Rectal smooth muscle tissue (tissue), 1 donor: ENCODE results near the gene RGS12.

Experiments used
- H3K27ac ChIP-seq: one replicate; pipeline ENCODE4 v1.7.0; 2013; ENCODE audit warnings: low read depth, low read length, inconsistent platforms
- H3K27me3 ChIP-seq: one replicate; pipeline ENCODE4 v1.7.0; 2013; ENCODE audit warnings: low read length; ENCODE audit not compliant: control insufficient read depth, insufficient read depth
- H3K36me3 ChIP-seq: one replicate; pipeline ENCODE4 v1.7.0; 2013; ENCODE audit warnings: low read length; ENCODE audit not compliant: control insufficient read depth, insufficient read depth
- H3K4me1 ChIP-seq: one replicate; pipeline ENCODE4 v1.7.0; 2013; ENCODE audit warnings: low read length; ENCODE audit not compliant: control insufficient read depth, insufficient read depth
- H3K4me3 ChIP-seq: one replicate; pipeline ENCODE4 v1.7.0; 2013; ENCODE audit warnings: low read length
- H3K9ac ChIP-seq: one replicate; pipeline ENCODE4 v1.7.0; 2013; ENCODE audit warnings: low read length

The RGS12 gene

DNA sequence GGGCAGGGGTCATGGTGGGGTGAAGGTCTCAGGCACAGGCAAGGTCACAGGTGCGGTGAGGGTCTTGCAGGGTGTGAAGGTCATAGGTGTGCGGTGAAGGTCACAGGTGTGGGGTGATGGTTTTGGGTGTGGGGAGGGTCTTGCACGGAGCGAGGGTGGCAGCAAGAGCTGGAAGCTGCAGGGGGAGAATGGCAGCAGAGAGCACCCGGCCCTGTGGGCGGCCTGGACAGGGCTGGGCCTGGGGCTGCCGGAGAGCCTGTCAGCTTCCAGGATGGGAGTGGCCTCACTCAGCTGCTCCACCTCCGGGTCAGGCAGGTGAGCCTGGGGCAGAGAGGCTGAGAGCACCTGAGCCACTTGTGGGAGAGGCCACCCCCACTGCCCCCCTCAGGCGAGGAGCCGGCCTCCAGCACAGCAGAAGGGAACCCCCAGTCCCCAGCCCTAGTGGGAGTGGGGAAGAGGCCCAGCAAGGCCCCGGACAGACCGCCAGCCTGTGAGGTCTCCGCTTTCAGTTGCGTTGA lies 42.3 kb upstream of the RGS12 start:
- Histone ChIP-seq H3K9ac (no peak overlapping the region), H3K27me3 (no peaks in the 10 kb centered on the region), H3K27ac (no peak overlapping the region), H3K36me3 (no peaks in the 10 kb centered on the region), H3K4me1 (no peaks in the 10 kb centered on the region), H3K4me3 (no peak overlapping the region)

DNA sequence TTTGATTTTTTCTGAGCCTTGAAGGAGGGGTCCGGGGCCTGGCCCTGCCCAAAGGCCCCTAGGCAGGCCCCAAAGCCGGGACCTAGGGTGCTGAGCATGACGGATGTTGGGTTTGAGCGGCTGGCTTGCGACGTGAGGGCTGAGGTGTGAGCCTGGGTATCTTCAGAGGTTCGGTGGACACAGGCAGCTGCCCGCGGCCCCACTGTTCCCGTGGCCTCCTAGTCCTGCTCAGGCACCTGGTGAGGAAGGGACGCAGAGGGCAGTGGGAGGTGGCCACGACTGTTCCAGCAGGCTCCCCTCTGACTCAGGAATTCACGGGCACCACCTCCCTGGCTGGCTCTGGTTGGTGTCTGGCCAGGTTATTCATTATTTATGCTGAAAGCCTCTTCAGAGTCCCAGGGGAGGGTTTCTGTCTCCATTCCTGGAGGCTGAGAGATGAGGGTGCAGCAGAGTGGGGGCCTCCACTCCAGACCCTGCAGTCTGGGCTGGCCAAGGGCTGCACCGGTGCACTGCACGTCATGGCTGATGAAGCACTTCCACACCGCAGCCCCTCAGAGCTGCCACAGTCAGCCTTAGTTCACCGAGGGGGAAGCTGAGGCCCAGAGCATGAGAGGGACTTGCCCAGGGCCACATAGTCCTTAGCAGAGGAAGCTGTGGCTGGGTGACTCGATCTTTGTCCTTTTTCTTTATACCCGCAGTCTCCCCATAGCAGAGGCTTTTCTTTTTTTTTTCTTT lies 41.7 kb upstream of the RGS12 start:
- no peak overlapping the region for H3K27ac ChIP-seq
- no peaks in the 10 kb centered on the region for H3K4me1 ChIP-seq
- no peaks in the 10 kb centered on the region for H3K27me3 ChIP-seq
- no peak overlapping the region for H3K4me3 ChIP-seq
- H3K36me3 ChIP-seq = no peaks in the 10 kb centered on the region
- no peak overlapping the region for H3K9ac ChIP-seq

DNA sequence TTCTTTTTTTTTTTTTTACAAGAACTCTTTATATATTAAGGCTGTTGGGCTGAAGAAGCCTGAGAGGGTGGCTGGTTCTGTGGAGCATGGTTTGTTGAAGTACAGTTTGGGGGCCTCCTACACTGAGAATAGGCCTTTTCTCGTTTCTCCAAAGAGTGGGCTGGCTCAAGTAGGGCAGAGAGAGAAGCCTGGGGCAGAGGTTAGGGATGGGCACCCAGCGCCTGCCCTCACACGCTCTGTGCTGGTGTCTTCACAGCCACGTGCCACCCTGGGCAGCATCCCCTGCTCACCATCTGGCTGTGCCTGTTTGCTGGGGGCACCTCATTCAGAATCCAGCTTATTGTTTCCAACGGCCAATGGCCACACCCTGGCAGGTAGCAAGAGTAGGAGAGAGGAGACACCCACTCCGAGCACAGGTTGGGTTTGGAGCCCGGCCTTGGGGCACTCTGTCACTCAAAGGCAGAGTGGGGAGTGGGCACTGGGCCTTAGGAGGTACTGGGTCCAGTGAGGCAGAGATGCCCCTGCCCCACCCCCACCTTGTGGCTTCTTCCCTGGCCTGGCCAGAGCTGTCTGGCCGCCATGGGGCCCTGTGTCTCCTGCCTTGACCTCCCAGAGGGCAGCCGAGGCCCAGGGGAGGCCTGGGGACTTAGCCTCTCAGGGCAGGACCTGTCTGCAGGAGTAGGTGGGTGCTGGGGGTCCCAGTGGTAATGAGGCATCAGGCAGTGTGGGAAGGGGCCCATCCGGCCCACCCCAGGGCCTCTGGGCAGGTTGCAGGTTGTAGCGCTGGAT lies 40.9 kb upstream of the RGS12 start:
- H3K9ac ChIP-seq = no peak overlapping the region
- no peaks in the 10 kb centered on the region for H3K4me1 ChIP-seq
- H3K36me3 ChIP-seq = no peaks in the 10 kb centered on the region

DNA sequence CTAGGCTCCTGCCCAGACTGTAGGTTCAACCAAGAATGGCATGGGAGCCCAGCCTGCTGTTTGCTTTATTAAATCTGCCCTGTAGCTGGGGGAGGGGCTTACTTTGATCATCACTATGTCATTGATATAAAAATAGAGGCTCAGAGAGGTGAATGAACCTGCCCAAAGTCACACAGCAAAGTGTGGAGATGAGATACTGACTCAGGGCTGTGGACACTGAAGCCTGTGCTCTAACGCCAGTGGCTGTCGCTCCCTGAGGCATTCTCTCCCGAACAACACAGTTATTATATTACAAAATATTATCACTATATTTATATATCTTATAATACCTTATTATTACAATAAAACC lies 40.4 kb upstream of the RGS12 start:
- Histone ChIP-seq H3K36me3 (no peaks in the 10 kb centered on the region), H3K27me3 (no peaks in the 10 kb centered on the region), H3K27ac (no peak overlapping the region), H3K9ac (no peak overlapping the region), H3K4me3 (no peak overlapping the region), H3K4me1 (no peaks in the 10 kb centered on the region)

More for the DNA sequence above, 40.9 kb upstream of the RGS12 start:
- no peak overlapping the region for H3K27ac ChIP-seq
- no peak overlapping the region for H3K4me3 ChIP-seq
- H3K27me3 ChIP-seq = no peaks in the 10 kb centered on the region

- no peak overlapping the region for H3K4me3 ChIP-seq
- H3K9ac ChIP-seq = no peak overlapping the region
- no peaks in the 10 kb centered on the region for H3K36me3 ChIP-seq
- no peaks in the 10 kb centered on the region for H3K4me1 ChIP-seq
- H3K27me3 ChIP-seq = no peaks in the 10 kb centered on the region
- no peak overlapping the region for H3K27ac ChIP-seq
Observed at GRCh38 chr4:3252831-3253641, 39.8 kb upstream of the RGS12 start.

GRCh38 chr4:3253808-3254207 lies 39.0 kb upstream of the RGS12 start:
- H3K27ac ChIP-seq = no peak overlapping the region
- H3K36me3 ChIP-seq = no peaks in the 10 kb centered on the region
- H3K27me3 ChIP-seq = no peaks in the 10 kb centered on the region
- H3K9ac ChIP-seq = no peak overlapping the region
- H3K4me1 ChIP-seq = no peaks in the 10 kb centered on the region
- H3K4me3 ChIP-seq = no peak overlapping the region

GRCh38 chr4:3254302-3255131 lies 38.3 kb upstream of the RGS12 start:
- Histone ChIP-seq H3K9ac (no peak overlapping the region), H3K36me3 (no peaks in the 10 kb centered on the region), H3K27ac (no peak overlapping the region), H3K4me3 (no peak overlapping the region), H3K4me1 (no peaks in the 10 kb centered on the region), H3K27me3 (no peaks in the 10 kb centered on the region)

DNA sequence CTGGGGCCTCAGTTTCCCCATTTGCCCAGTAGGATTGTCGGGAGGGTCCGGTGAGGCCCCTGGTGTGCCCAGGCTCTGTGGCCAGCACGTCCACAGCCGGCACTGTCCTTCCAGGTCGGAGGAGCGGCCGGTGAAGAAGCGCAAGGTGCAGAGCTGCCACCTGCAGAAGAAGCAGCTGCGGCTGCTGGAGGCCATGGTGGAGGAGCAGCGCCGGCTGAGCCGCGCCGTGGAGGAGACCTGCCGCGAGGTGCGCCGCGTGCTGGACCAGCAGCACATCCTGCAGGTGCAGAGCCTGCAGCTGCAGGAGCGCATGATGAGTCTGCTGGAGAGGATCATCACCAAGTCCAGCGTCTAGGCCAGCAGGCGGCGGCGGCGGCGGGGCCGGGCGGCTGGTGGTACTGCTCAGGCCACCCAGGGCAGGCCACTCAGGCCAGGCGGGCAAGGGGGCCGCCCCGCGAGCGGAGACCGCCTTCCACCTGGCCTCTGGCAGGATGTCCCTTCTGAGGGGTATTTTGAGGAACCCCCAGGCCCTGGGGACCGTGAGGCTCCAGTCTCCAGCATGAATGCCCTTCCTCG lies 37.1 kb upstream of the RGS12 start:
- Histone ChIP-seq H3K36me3 (no peaks in the 10 kb centered on the region), H3K9ac (no peak overlapping the region), H3K27me3 (no peaks in the 10 kb centered on the region), H3K27ac (no peak overlapping the region), H3K4me1 (no peaks in the 10 kb centered on the region), H3K4me3 (no peak overlapping the region)

DNA sequence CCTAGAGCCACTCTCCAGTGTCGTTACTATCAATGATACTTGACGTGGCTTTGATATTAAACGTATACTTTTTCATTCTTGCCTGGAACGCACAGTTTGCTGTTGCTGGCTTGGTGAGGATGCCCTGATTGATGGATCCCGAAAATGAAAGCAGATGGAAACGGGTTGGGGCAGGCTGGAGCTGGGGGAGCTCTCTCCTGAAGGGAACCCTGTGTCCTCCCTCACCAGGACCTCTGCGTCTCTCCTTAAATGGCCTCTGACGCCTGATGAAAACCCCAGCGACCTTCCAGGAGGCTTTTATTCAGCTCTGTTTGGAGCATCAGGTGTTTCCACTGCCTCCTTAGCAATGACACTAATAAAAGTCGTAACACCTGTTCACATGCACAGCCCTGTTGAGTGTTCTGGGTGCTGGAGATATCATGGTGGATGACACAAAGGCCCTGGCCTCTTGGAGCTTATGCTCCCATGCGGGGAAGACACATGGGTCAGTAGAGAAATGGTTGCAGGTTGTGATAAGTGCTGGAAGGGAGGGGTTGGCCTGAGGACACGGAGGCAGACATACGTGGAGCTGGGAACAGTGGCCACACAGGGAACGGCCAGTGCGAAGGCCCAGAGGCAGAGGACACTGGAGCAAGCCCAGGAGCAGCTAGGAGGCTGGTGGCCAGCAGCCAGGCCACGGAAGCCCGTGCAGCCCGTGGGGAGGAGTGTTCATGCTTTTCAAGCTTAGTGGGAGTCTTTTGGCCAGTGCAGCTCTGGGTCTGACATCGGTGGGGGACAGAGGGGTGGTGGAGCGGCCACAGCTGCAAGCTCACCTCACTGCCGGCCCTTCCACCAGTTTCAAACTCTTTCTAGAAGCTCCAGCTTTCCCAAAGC lies 36.4 kb upstream of the RGS12 start:
- H3K4me3 ChIP-seq = no peak overlapping the region
- no peaks in the 10 kb centered on the region for H3K4me1 ChIP-seq
- H3K9ac ChIP-seq = no peak overlapping the region
- H3K27me3 ChIP-seq = no peaks in the 10 kb centered on the region
- H3K27ac ChIP-seq = no peak overlapping the region
- no peaks in the 10 kb centered on the region for H3K36me3 ChIP-seq

DNA sequence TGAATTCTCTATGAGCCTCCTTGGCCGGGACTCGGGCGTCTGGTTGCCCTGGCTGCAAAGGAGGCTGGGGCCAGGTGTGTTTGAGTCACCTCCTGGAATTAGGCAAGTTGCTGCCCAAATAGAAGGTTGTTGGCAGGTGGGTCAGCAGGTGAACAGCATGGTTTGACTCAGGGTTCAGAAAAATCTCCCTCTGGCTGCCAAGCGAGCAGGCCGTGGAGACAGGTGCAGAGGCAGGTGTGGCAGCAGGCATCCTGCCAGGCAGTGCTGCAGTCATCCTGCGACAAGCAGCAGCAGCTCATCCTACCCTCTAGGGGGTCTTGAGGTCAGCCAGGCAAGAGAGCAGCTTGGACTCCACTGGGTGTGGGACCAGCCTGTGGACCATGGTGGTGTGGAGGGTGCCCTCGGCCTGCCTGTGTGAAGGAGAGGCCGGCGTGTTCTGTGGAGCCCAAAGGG lies 35.7 kb upstream of the RGS12 start:
- Histone ChIP-seq H3K9ac (no peak overlapping the region), H3K27ac (no peak overlapping the region), H3K36me3 (no peaks in the 10 kb centered on the region), H3K4me1 (no peaks in the 10 kb centered on the region), H3K4me3 (no peak overlapping the region), H3K27me3 (no peaks in the 10 kb centered on the region)
